DOHH2 (cell line): Measurements from ENCODE around the gene NYNRIN.

Experiments
- EZH2phosphoT487 ChIP-seq: fragments of 200-600 bp; sonication (generic); IDR thresholded peaks from 2 replicates; pipeline ENCODE4 v1.6.1; 2017; ENCODE audit warnings: borderline replicate concordance, mild to moderate bottlenecking, antibody characterized with exemption, low read length, moderate library complexity, mixed read lengths
- TF ChIP-seq, protein P1 (sequence below): fragments of 200-600 bp; sonication (generic); IDR thresholded peaks from one replicate; pipeline ENCODE4 v1.5.1; 2014; ENCODE audit warnings: antibody characterized with exemption, mild to moderate bottlenecking, low read depth, low read length; ENCODE audit not compliant: poor library complexity, severe bottlenecking

DNA sequence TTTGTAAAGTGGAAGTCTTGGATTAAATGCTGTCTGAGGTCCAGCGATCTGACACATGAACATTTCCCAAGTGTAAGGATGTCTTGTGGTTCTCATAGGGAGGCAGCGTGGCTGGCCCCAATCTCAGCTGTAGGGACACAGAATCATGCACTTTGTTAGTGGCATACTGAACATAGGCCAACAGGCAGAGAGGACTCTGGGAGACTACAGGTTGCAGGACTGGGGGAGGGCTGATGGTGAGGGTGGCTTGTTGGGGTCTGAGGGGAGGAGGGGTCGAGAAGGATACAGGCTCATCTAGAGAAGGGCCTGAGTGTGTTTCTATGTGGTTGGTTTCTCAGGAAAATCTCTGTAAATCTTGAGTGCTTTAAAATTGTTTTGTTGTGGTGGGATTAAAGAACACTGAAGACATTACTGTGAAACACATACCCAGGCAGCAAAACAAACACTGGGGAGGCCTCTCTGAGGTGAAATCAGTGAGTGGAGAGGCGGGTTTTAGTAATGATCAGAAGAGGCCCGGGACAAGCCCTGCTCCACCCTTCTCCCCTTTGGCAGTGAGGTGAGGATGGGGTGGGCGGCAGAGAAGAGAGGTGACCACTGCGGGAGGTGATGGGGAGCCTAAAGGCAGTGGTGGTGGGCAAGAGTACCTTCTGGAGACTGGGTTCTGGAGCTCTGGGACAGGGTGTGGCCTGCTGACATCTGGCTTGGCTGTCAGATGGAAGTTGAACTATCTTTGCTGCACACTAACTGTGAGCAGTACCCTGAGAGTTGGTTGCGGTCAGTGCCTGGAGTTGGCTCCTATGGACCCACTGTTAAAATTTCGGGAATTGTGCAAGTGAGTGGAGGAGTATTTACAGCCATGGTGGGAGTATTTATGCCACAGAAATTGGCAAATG lies 3.3 kb downstream of the NYNRIN start:
- TF ChIP-seq, protein P1, sequence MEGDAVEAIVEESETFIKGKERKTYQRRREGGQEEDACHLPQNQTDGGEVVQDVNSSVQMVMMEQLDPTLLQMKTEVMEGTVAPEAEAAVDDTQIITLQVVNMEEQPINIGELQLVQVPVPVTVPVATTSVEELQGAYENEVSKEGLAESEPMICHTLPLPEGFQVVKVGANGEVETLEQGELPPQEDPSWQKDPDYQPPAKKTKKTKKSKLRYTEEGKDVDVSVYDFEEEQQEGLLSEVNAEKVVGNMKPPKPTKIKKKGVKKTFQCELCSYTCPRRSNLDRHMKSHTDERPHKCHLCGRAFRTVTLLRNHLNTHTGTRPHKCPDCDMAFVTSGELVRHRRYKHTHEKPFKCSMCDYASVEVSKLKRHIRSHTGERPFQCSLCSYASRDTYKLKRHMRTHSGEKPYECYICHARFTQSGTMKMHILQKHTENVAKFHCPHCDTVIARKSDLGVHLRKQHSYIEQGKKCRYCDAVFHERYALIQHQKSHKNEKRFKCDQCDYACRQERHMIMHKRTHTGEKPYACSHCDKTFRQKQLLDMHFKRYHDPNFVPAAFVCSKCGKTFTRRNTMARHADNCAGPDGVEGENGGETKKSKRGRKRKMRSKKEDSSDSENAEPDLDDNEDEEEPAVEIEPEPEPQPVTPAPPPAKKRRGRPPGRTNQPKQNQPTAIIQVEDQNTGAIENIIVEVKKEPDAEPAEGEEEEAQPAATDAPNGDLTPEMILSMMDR: no peak
- TF ChIP-seq EZH2phosphoT487: no peak
